NCI-H1092 (cell line): Measurements from ENCODE around the gene GALNT12.

ENCODE experiments used
- DNase-seq: peaks from one replicate; lab custom pipeline; 2025; lab: John Stamatoyannopoulos, UW

The GALNT12 gene

DNA sequence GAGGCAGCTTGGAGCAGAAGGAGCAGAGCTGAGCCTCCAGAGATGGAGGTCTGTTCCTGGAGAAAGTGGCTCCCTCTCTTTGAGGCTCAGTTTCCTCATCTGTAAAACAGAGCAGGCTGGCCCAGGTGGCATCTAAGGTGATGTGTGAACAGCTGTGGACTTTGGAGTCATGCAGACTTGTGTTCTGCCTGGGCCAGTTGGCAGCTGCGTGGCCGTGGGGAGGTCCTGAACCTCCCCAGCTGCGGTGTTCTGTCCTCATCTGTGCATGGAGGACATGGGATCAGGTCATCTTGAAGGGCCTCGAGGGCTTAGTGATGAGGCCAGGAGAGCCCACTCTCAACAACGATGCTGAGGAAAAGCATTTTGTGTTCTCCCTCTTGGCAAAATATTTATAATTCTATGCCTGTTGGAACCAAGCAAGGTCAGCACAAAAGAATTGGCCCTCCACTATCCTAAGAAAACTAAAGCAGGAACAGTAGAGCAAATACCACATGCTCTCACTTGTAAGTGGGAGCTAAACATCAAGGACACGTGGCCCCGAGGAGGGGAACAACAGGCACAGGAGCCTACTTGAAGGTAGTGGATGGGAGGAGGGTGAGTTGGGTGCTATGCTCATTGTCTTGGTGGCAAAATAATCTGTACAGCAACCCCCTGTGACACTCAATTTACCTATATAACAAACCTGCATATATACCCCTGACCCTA lies 73.0 kb downstream of the GALNT12 start:
- DNase-seq = no peak

DNA sequence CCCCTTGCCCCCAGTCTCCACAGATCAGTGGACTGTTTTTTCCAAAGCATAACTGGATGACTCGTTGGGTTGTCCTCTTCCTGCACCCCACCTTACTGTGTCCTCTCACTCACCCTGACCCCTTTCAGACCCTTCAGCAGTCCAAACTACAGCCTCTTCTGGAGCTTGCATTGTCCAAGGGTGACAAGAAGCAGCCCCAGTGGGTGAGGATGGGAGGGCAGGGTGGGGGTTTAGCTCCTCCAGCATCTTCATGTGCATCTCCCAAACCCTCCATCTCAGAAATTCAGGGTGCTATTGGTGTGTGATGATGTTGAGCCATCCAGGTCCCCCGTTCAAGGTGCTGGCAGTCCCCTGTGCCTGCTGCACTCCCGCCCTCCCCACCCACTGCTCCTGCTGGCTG lies 73.9 kb downstream of the GALNT12 start:
- DNase-seq = no peak

DNA sequence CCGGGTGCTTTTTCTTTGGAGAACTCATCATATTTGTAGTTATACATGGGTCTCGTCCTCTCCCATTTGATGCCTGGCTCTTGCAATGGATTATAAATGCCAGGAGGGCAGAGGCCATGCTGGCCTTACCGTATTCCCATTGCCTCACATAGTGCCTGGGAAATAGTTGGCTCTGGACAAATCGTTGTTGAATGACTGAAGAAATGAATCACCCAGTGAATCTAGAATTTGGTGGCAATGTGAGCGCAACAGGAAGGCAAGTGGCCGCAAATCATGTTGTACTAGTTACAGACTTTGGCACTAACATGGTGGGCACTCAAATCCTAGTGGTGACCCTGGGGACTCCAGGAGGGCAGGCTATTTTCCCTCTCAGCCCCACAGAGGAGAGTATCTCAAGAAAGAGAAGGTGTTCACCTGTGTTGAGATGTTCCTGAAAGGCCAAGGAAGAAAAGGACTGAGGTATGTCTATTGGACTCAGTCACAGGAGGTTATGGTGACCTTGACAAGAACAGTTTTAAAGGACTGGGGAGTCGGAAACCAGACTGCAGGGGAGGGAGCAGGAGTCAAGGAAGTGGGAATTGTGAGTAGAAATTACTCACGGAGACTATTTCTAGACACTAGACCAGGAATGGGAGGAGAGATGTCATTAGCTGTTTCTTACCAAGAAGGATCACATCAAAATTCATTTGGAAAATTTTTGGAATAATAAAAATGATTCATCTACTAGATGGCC lies 74.5 kb downstream of the GALNT12 start:
- no peak for DNase-seq

DNA sequence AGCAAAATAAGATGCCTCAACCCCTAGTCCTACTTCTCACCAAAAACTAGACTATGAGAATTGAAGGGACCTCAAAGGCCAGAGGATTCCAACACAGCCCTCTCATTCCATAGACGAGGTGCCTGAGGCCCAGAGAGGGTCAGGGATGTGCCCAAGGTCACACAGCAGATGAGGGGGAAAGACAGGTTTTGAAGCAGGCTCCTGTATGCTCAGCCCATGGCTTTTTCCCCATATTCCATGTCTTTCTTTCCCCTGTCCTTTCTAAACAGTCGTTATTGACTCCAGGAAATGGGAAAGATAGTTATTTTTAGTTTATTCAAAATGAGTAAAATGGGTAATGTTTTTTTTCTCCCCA lies 75.1 kb downstream of the GALNT12 start:
- no peak for DNase-seq

DNA sequence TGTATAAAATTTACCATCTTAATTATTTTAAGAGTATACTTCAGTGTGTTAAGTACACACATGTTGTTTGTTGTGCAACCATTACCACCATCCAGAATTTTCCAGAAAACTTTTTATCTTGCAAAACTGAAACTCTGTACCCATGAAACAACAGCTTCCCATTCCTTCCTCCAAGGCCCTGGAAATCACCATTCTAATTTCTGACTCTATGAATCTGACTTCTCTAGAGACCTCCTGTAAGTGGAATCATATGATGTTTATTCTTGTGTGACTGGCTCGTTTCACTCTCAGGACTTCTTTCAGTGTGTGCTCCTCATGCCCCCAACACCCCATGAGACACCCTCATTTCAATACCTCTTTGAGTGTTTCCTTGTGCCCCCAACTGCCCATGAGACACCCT lies 75.8 kb downstream of the GALNT12 start:
- DNase-seq = no peak

DNA sequence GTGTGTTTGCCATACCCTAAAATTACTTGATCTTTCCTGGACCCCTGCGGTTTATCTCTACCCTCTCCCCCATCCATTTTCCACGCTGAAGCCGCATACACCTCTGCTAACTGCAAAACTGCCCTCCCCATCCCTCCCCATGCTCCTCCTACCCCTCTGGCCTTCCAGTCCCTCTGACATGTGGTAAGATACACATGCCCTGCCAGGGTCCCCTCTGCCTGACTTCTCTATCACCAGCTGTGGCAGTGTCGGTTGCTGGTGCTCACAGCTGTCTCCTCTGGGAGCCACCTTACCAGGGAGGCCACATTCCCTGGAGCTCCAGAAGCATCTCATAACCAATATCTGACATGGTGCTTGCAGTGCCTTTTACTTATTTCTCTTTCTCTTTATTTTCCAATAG lies 77.4 kb downstream of the GALNT12 start:
- no peak for DNase-seq

DNA sequence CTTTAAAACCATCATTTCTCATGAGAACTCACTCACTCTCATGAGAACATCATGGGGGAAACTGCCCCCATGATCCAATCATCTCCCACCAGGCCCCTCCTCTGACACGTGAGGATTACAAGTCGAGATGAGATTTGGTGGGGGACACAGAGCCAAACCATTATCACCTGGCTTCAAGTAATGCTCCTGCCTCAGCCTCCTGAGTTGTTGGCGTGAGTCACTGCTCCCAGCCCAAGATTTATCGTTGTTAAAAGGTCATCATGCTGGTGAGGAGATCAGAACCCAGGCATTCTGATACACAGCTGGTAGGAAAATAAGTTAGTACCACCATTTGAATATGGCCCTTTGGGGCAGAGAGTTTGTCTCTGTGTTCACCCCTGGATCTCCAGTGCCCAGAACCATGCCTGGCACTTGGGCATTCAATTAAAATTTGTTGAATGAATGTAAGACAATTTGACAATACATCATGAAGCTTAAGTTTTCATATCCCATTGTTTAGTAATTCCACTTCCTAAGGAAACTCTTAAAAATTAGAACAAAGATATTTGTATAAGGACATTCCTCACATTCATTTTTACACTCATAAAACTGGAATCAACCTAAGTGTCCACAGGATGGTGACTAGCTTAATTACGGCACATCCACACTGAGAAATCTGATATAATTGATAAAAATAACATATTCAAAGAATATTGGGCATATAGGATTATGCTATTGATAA lies 78.3 kb downstream of the GALNT12 start:
- DNase-seq = no peak

DNA sequence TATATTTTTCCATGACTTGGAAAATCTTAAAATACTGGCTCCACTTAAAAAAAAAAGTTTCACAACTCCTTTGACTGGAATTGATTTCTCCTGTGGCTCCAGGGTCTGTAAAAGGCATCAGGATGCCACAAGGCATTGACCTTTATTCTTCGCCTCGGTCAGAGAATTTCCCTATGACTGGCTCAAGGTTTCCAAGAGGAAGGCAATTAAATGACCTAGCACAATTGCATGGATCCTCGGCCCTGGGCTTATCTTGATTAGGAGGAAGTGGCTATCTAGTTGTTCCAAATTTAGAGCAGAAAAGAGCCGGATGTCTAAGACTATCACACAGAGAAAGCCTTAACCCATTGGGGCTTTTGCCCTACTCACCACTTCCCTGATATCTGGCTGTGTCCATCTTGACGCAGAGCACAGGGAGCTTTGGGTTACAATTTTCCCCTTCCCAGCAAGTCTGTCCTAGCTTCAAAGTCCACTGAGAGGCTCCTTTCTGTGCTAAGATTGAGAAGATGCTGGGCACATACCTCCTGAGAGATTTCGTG lies 79.3 kb downstream of the GALNT12 start:
- no peak for DNase-seq

DNA sequence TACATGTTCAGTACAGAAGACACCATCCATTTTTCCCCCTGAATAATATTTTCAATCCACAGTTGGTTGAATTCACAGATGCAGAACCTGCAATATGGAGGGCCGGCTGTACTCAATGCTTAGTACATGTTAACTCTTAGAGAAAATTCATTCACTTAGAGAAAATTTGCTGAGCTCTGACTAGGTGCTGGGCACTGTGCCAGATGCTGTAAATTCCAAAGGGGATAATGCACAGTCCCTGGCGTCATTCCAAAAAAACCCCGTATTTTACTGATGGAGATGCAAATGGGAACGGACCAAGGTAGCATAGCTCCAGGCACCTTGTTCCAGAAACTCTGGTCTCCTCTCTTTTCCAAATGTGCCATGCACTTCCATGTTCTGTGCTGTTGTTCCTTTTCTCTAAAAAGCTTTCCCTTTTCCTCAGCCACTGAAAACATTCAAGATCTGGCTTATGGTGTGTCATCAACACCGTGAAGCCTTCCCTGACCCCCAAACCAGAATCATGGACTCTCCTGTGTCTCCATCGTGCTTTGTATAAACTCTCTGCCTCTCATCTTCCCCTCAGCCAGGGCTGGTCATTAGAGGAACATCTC lies 80.5 kb downstream of the GALNT12 start:
- no peak for DNase-seq

DNA sequence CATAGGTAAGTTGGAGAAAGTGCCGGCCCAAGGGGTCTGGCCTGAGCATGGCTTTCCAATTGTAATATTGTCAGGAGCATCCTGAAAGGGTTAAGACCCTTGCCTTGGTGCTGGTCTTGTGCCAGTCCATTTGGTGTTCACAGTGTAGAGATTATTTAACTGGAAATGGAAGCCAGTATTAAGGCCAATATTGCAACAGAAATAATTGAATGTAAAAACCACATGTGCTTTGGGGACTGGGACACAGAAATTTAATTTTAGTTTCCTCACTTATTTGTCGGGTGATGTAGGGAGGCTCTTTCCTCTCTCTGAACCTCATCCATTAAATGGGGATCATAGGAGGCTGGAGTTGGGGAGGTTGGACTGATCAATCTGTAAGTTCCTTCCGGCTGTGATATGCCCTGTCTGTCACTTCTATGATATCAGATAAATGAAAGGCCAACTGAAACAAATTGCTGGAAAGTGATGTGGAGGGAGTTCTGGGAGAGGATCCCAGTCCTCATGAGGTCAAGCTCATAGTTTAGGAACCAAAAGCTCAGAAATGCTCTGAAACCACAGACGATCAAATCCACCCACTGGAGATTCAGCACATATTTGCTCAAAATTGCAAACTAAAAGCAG lies 81.4 kb downstream of the GALNT12 start:
- no peak for DNase-seq

DNA sequence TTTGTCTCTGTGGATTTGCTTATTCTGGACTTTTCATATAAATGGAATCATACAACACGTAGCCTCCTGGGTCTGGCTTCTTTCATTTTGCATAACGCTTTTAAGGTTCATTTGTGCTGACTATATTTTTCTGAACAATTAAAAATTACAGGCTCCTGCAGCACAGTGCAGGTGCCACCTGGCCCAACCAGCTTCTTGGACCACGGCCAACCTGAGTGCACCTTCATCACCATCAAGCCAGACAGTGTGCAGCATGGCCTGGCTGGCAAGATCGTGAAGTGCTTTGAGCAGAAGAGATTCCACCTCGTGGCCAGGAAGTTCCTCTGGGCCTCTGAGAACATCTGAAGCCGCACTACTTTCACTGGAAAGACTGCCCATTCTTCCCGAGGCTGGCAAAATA lies 82.8 kb downstream of the GALNT12 start:
- DNase-seq = no peak

DNA sequence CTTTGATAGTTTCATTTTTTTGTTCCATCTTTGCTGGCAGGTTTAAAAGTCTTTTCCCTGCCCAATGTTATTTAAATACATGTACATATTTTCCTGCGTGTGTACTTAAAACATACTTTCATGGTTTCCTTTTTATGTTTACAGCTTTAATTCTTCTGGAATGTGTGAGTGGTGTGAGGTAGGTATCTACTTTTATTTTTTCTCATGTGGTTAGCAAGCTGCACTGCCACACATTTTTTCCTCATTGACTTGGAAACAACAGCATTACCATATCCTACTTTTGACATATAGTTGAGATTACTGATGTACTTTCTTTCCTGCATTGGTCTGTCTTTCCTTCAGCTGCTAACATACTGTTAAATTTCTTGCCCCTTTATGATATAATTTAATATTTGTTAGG lies 84.8 kb downstream of the GALNT12 start:
- DNase-seq = no peak

DNA sequence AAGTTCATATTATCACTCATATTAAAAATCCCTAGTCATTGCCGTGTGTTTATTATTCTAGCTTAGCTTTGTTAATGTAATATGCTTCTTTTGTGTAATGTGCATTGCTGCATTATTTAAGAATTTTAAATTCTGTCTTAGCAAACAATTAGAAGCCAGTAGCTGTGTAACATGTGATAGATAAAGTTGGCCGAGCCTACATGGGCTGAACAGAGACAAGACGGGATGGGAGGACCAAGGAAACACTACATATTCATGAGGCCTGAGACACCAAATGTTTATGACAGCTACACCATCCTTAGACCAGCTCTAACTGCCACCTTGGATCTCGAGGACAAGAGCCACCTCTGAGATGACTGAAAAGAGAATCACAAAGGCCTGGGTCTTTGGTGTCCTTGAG lies 85.2 kb downstream of the GALNT12 start:
- no peak for DNase-seq

DNA sequence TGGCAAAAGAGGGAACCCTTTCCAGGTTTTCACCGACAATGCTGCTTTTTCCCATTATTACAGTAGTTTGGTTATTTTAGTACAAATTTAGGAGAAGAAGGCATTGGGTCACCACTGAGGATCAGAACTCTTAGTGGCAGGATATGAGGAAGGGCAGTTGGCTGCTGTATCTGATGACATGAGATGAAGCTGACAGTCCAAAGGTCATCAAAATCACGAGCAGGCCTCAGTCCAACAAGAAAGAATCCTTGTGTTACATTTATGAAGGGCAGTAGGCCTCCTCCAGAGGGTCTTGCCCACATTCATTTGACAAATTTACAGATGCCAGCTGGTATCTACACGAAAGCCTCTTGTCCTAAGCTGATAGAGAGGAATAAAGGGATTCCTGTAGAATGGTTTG lies 86.7 kb downstream of the GALNT12 start:
- no peak for DNase-seq

DNA sequence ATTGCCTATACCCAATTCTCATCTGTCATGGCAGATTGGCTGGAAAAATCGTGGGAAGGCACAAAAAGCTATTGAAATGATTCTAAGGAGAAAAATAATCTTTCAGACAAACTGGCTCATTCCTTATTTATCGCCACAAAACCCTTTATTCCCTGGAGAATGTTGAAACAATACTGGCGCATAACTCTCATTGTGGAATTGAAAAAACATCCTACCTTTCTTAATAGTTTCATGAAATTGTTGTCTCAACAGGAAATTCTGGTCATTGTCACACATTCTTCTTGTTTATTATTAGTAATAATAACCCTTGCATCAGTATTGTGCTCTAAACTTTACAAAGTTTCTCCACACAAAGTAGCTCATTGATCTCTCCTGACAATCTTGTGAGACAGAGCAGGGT lies 87.3 kb downstream of the GALNT12 start:
- DNase-seq = no peak

DNA sequence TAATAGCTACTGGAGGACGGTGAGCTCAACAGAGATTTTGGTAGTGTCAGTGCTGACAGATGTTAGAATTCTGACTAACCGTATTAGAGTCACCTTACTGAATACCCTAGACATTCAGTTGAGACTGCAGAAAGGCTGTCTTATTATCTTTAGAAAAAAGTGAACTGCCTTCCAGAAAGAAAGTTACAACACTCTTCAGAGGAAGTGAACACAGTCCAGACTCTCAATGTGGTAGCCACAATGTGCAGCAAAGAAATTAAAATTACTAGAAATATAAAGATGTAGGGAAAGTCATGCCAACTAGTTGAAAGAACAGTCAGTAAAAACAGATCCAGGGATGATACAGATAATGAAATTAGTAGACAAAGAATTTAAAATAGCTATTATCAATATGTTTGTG lies 89.2 kb downstream of the GALNT12 start:
- DNase-seq = no peak

DNA sequence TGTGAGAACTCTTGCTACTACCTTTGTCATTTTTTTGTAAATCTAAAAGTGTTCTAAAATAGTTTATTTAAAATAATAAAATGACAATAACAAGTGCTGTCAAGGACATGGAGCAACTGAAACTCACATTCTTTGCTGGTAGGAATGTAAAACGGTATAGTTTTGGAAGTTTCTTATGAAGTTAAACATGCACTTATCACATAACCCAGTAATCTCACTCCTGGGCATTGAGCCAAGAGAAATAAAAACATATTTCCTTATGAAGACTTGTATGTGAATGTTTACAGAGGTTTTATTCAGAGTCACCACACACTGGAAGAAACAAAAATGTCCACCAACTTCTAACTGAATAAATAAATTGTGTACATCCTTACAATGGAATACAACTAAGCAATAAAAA lies 90.3 kb downstream of the GALNT12 start:
- no peak for DNase-seq

DNA sequence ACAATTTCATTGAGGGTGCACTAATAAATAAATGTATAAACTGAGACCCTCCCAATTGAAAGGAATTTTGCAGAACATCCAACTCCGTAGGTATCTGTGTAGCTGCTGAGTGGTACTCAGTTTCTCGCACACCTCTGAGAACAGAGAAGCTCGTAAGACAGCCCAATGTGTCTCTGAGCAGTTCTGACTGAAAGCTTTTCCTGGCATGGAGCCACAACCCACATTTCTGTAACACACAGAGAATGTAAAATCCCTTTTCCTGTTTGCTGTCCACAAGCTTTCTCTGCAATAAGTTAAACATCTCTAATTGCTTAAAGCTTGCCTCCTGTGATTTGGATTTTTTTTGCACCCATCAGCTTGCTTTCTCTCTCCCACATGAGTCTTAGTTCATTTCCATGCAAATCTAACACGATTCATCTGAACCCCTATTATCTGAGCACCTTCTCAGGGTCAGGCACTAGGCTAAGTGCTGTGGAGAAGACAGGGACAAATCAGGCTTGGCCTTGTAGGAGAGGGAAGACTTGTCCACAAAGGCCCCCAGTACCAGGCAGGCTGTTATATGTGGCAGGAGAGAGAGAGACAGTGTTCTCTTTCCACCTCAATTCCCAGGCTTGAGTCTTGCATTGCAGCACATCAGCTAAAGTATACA lies 92.1 kb downstream of the GALNT12 start:
- no peak for DNase-seq
